OCI-LY7 (cell line): ENCODE results near the gene CTU2. TPM values are rescaled to one million over a fixed set of nuclear protein-coding genes. Genes with fewer than 3 reads are reported as not detected.

ENCODE experiments used
- BruUV-seq: library from RNA; stranded (reverse); fragments of 400-500 nt; replicated peaks from 2 replicates; lab custom pipeline; 2021; lab: Mats Ljungman, UMichigan
- CTCF ChIA-PET: fragments of 300-600 bp; sonication (Branson Sonifier 250); formaldehyde crosslinking; loops from one replicate; lab custom pipeline; 2022; ENCODE audit warnings: antibody characterized with exemption; ENCODE audit not compliant: unreplicated experiment; lab: Charles Lee
- POLR2A ChIA-PET: fragments of 300-600 bp; sonication (Branson Sonifier 250); formaldehyde crosslinking; loops from one replicate; lab custom pipeline; 2022; ENCODE audit warnings: antibody characterized with exemption; lab: Charles Lee
- DNase-seq: peaks from one replicate; pipeline ENCODE4 v3.0.0-alpha.2; 2015; ENCODE audit warnings: low spot score
- H2AFZ ChIP-seq: fragments of 200-600 bp; sonication (generic), shearing (Covaris generic); 2 replicates; pipeline ENCODE4 v1.6.1; 2014; ENCODE audit warnings: mild to moderate bottlenecking, antibody characterized with exemption, low read length, moderate library complexity
- H3K27ac ChIP-seq: fragments of 200-600 bp; sonication (generic); 2 replicates; pipeline ENCODE4 v1.5.1; 2014; ENCODE audit warnings: mixed run types, low read depth, mild to moderate bottlenecking, moderate library complexity, low read length, inconsistent platforms; ENCODE audit not compliant: poor library complexity, severe bottlenecking
- H3K36me3 ChIP-seq: fragments of 200-600 bp; sonication (generic); 2 replicates; pipeline ENCODE4 v1.6.1; 2014; ENCODE audit warnings: mild to moderate bottlenecking, antibody characterized with exemption, low read length, moderate library complexity, mixed read lengths; ENCODE audit not compliant: insufficient read depth
- H3K4me1 ChIP-seq: fragments of 200-600 bp; sonication (generic); 2 replicates; pipeline ENCODE4 v1.5.1; 2014; ENCODE audit warnings: mild to moderate bottlenecking, low read length; ENCODE audit not compliant: insufficient read depth, poor library complexity, severe bottlenecking
- H3K4me2 ChIP-seq: fragments of 200-600 bp; sonication (generic); 2 replicates; pipeline ENCODE4 v1.6.1; 2014; ENCODE audit warnings: mild to moderate bottlenecking, low read length
- H3K4me3 ChIP-seq: fragments of 200-600 bp; sonication (generic); 2 replicates; pipeline ENCODE4 v1.5.1; 2014; ENCODE audit warnings: mild to moderate bottlenecking, low read depth, low read length; ENCODE audit not compliant: poor library complexity, severe bottlenecking
- H3K79me2 ChIP-seq: fragments of 200-600 bp; sonication (generic); 2 replicates; pipeline ENCODE4 v1.6.1; 2016; ENCODE audit warnings: low read depth, mild to moderate bottlenecking, low read length, moderate library complexity, mixed read lengths; ENCODE audit not compliant: insufficient read depth
- H3K9me2 ChIP-seq: fragments of 200-600 bp; sonication (generic); 2 replicates; pipeline ENCODE4 v1.6.1; 2016; ENCODE audit warnings: mild to moderate bottlenecking, low read length, mixed read lengths; ENCODE audit not compliant: insufficient read depth
- H3K9me3 ChIP-seq: fragments of 200-600 bp; sonication (generic); 2 replicates; pipeline ENCODE4 v1.6.1; 2014; ENCODE audit warnings: mild to moderate bottlenecking, mixed run types, low read length, mixed read lengths
- H4K20me1 ChIP-seq: fragments of 200-600 bp; sonication (generic); 2 replicates; pipeline ENCODE4 v1.6.1; 2014; ENCODE audit warnings: mild to moderate bottlenecking, antibody characterized with exemption, low read length, moderate library complexity, mixed read lengths; ENCODE audit not compliant: insufficient read depth
- CTCF ChIP-seq: fragments of 200-600 bp; sonication (generic); conservative IDR thresholded peaks from 2 replicates; pipeline ENCODE4 v1.5.1; 2014; ENCODE audit warnings: mild to moderate bottlenecking, antibody characterized with exemption, low read length, moderate library complexity, mixed read lengths
- EZH2phosphoT487 ChIP-seq: fragments of 200-600 bp; sonication (generic); IDR thresholded peaks from 2 replicates; pipeline ENCODE4 v1.6.1; 2018; ENCODE audit warnings: low read depth, borderline replicate concordance, mild to moderate bottlenecking, mixed run types, antibody characterized with exemption, low read length, moderate library complexity, mixed read lengths
- intact Hi-C: fragments of 100-400 bp; cut with micrococcal nuclease; formaldehyde crosslinking; loops from one replicate; pipeline ENCODE4 v1.10.0; 2022; ENCODE audit not compliant: unreplicated experiment
- total RNA-seq, 2 experiments: library from RNA; depleted of rRNA in 1 of 2; stranded (reverse); fragments of >200 nt in 1 of 2; shearing (Covaris generic) in 1 of 2; gene quantifications; 2 replicates each; pipeline ENCODE4 v1.2.3, GENCODE V29; 2014 to 2022

CTU2 gene
- total RNA-seq, 2 experiments from 2014 or later = 21.9 to 24.4 TPM

GRCh38 chr16:88719267-88719932 is 13.1 kb downstream of the CTU2 start:
- BruUV-seq = no TSS peak
- Histone ChIP-seq H3K4me2 (no peak overlapping the region), H3K79me2 (no peaks in the 10 kb centered on the region), H4K20me1 (no peaks in the 10 kb centered on the region), H3K4me3 (no peak overlapping the region), H3K36me3 (peaks cover 97% of the 10 kb centered on the region), H3K9me3 (no peaks in the 10 kb centered on the region), H3K27ac (no peak overlapping the region), H2AFZ (no peak overlapping the region), H3K4me1 (no peaks in the 10 kb centered on the region), H3K9me2 (no peaks in the 10 kb centered on the region)
- TF ChIP-seq EZH2phosphoT487 = no peak
- TF ChIP-seq CTCF = no peak
- DNase-seq = no peak
- ChIA-PET POLR2A (no interaction called here), CTCF (no interaction called here)
- intact Hi-C loops = no loop called here

GRCh38 chr16:88719933-88720296 is 13.6 kb downstream of the CTU2 start:
- Histone ChIP-seq H4K20me1 (no peaks in the 10 kb centered on the region), H3K4me3 (no peak overlapping the region), H3K9me3 (no peaks in the 10 kb centered on the region), H2AFZ (no peak overlapping the region), H3K9me2 (no peaks in the 10 kb centered on the region), H3K36me3 (peaks cover 97% of the 10 kb centered on the region), H3K4me1 (no peaks in the 10 kb centered on the region), H3K79me2 (no peaks in the 10 kb centered on the region), H3K4me2 (no peak overlapping the region), H3K27ac (no peak overlapping the region)
- TF ChIP-seq EZH2phosphoT487 = no peak
- TF ChIP-seq CTCF = no peak
- POLR2A ChIA-PET = no interaction called here
- CTCF ChIA-PET = no interaction called here
- intact Hi-C loops = no loop called here
- DNase-seq = no peak
- BruUV-seq = no TSS peak

- Histone ChIP-seq H3K9me3 (no peaks in the 10 kb centered on the region), H3K4me2 (no peak overlapping the region), H3K4me1 (no peaks in the 10 kb centered on the region), H3K36me3 (peaks cover 95% of the 10 kb centered on the region), H3K4me3 (no peak overlapping the region), H3K9me2 (no peaks in the 10 kb centered on the region), H3K79me2 (no peaks in the 10 kb centered on the region), H4K20me1 (no peaks in the 10 kb centered on the region), H2AFZ (no peak overlapping the region), H3K27ac (no peak overlapping the region)
- no TSS peak for BruUV-seq
- intact Hi-C loops = no loop called here
- no peak for DNase-seq
- ChIA-PET POLR2A (no interaction called here), CTCF (no interaction called here)
- TF ChIP-seq EZH2phosphoT487 = no peak
- TF ChIP-seq CTCF = no peak
Measured at GRCh38 chr16:88720396-88720970, 14.2 kb downstream of the CTU2 start.
